GM12878 (cell line): ENCODE data around the gene MRAP2.

Source experiments
- CHD1 ChIP-seq: IDR thresholded peaks from 2 replicates; pipeline ENCODE4 v1.6.1; 2012; ENCODE audit warnings: low read depth, low read length, improper control_type of control experiment
- EZH2 ChIP-seq: IDR thresholded peaks from 2 replicates; pipeline ENCODE4 v1.6.1; 2012; ENCODE audit warnings: low read depth, mild to moderate bottlenecking, control low read depth, inconsistent platforms, low read length, borderline replicate concordance; ENCODE audit not compliant: control insufficient read depth
- MAX ChIP-seq: IDR thresholded peaks from 2 replicates; pipeline ENCODE4 v1.6.1; 2012; ENCODE audit warnings: low read depth, low read length, improper control_type of control experiment
- POLR2A ChIP-seq: IDR thresholded peaks from 2 replicates; pipeline ENCODE4 v1.6.1; 2011; ENCODE audit warnings: low read depth, mild to moderate bottlenecking, low read length
- POLR2AphosphoS5 ChIP-seq: IDR thresholded peaks from 2 replicates; pipeline ENCODE4 v1.6.1; 2011; ENCODE audit warnings: mild to moderate bottlenecking, low read length, inconsistent platforms
- TF ChIP-seq, protein P1 (sequence below), 3 experiments: IDR thresholded peaks in 2 of 3; conservative IDR thresholded peaks in 1 of 3; 2 replicates each; pipeline ENCODE4 v1.5.1; 2011; ENCODE audit warnings: low read depth in 3 of 3, low read length in 3 of 3, mild to moderate bottlenecking in 3 of 3, control low read depth in 2 of 3, moderate library complexity in 2 of 3, inconsistent platforms in 1 of 3, mixed read lengths in 1 of 3; ENCODE audit not compliant: control insufficient read depth in 2 of 3, insufficient read depth in 1 of 3; ENCODE audit errors: extremely low read depth in 1 of 3

DNA sequence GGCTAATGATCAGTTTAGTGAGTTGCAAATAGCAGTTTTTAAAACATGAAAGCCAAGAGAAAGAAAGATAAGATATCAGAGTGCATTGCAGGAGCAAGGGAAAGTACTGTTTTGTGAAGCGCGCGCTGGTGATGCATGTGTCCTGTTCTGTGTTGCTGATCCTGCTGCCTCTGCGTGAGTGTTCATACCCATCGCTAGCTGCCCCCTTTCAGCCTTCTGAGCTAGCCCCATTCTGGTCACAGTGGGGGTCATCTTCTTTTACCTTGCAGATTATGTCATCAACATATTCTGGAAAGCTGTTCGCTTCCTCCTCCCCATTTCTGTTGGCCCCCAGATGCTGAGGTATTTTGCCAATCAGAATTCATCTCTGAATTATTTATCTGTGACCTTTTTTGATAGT lies 1.9 kb downstream of the MRAP2 start:
- TF ChIP-seq MAX (no peak), POLR2A (no peak), CHD1 (no peak), EZH2 (no peak), POLR2AphosphoS5 (no peak)
- TF ChIP-seq, protein P1, sequence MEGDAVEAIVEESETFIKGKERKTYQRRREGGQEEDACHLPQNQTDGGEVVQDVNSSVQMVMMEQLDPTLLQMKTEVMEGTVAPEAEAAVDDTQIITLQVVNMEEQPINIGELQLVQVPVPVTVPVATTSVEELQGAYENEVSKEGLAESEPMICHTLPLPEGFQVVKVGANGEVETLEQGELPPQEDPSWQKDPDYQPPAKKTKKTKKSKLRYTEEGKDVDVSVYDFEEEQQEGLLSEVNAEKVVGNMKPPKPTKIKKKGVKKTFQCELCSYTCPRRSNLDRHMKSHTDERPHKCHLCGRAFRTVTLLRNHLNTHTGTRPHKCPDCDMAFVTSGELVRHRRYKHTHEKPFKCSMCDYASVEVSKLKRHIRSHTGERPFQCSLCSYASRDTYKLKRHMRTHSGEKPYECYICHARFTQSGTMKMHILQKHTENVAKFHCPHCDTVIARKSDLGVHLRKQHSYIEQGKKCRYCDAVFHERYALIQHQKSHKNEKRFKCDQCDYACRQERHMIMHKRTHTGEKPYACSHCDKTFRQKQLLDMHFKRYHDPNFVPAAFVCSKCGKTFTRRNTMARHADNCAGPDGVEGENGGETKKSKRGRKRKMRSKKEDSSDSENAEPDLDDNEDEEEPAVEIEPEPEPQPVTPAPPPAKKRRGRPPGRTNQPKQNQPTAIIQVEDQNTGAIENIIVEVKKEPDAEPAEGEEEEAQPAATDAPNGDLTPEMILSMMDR (IDR thresholded peaks at IDR 0.05 in 2 of 3, conservative IDR thresholded peaks at IDR 0.05 in 1 of 3; ENCODE audit: control insufficient read depth in 2 of 3, extremely low read depth in 1 of 3, insufficient read depth in 1 of 3, low read depth in 3 of 3, low read length in 3 of 3) = no peak
